SK-N-SH treated with all-trans-retinoic acid at 6 μM for 48 hours (cell line): ENCODE results near the gene HNRNPH2.

Experiments
- ATAC-seq: fragments of 200-7000 bp; cut with Tn5 transposase; 3 replicates; pipeline ENCODE4 v1.9.1; 2020; ENCODE audit warnings: mild to moderate bottlenecking, moderate library complexity
- ARNTL ChIP-seq: fragments of 450-650 bp; formaldehyde crosslinking; IDR thresholded peaks from 2 replicates; pipeline ENCODE4 v1.5.0; 2020; ENCODE audit warnings: low read depth, mild to moderate bottlenecking, moderate library complexity, borderline replicate concordance
- BACH2 ChIP-seq: fragments of 250-450 bp; sonication (Bioruptor Pico); IDR thresholded peaks from 2 replicates; pipeline ENCODE4 v1.9.0; 2021; ENCODE audit warnings: mild to moderate bottlenecking, borderline replicate concordance
- CREB5 ChIP-seq: fragments of 250-450 bp; sonication (Bioruptor Pico); IDR thresholded peaks from 2 replicates; pipeline ENCODE4 v1.5.1; 2020; ENCODE audit warnings: low read depth, mild to moderate bottlenecking, moderate library complexity
- CSDC2 ChIP-seq: fragments of 250-450 bp; sonication (Bioruptor Pico); IDR thresholded peaks from 2 replicates; pipeline ENCODE4 v1.5.0; 2020; ENCODE audit warnings: mild to moderate bottlenecking, moderate library complexity
- CSRNP3 ChIP-seq: fragments of 250-450 bp; sonication (Bioruptor Pico); IDR thresholded peaks from 2 replicates; pipeline ENCODE4 v1.5.1; 2021; ENCODE audit warnings: mild to moderate bottlenecking, moderate library complexity
- ESRRG ChIP-seq: fragments of 250-450 bp; sonication (Bioruptor Pico); IDR thresholded peaks from 2 replicates; pipeline ENCODE4 v1.6.1; 2021; ENCODE audit warnings: mild to moderate bottlenecking
- GLIS3 ChIP-seq: fragments of 250-450 bp; sonication (Bioruptor Pico); IDR thresholded peaks from 2 replicates; pipeline ENCODE4 v1.5.0; 2020; ENCODE audit warnings: mild to moderate bottlenecking, moderate library complexity
- ISL1 ChIP-seq: fragments of 250-450 bp; sonication (Bioruptor Pico); IDR thresholded peaks from 2 replicates; pipeline ENCODE4 v2.1.2; 2022; ENCODE audit warnings: mild to moderate bottlenecking, moderate library complexity
- OSR1 ChIP-seq: fragments of 250-450 bp; sonication (Bioruptor Pico); IDR thresholded peaks from 2 replicates; pipeline ENCODE4 v1.8.0; 2022; ENCODE audit warnings: moderate library complexity, mild to moderate bottlenecking, inconsistent platforms
- PATZ1 ChIP-seq: fragments of 250-450 bp; sonication (Bioruptor Pico); IDR thresholded peaks from 2 replicates; pipeline ENCODE4 v1.8.0; 2020; ENCODE audit warnings: mild to moderate bottlenecking, moderate library complexity, borderline replicate concordance
- POU6F1 ChIP-seq: fragments of 250-450 bp; sonication (Bioruptor Pico); IDR thresholded peaks from 2 replicates; pipeline ENCODE4 v1.8.0; 2021; ENCODE audit warnings: low read depth, mild to moderate bottlenecking, moderate library complexity, borderline replicate concordance
- PPARA ChIP-seq: fragments of 250-450 bp; sonication (Bioruptor Pico); IDR thresholded peaks from 2 replicates; pipeline ENCODE4 v1.5.0; 2020; ENCODE audit warnings: mild to moderate bottlenecking, borderline replicate concordance
- RARB ChIP-seq: fragments of 250-450 bp; sonication (Bioruptor Pico); IDR thresholded peaks from 2 replicates; pipeline ENCODE4 v1.8.0; 2021; ENCODE audit warnings: mild to moderate bottlenecking, moderate library complexity
- SNAI2 ChIP-seq: fragments of 250-450 bp; sonication (Bioruptor Pico); IDR thresholded peaks from 2 replicates; pipeline ENCODE4 v1.5.0; 2020; ENCODE audit warnings: mild to moderate bottlenecking, moderate library complexity
- TCF4 ChIP-seq: fragments of 250-450 bp; sonication (Bioruptor Pico); IDR thresholded peaks from 2 replicates; pipeline ENCODE4 v1.8.0; 2021; ENCODE audit warnings: mild to moderate bottlenecking, moderate library complexity, borderline replicate concordance
- TOX ChIP-seq: fragments of 250-450 bp; sonication (Bioruptor Pico); IDR thresholded peaks from 2 replicates; pipeline ENCODE4 v1.8.0; 2021; ENCODE audit warnings: mild to moderate bottlenecking, moderate library complexity, borderline replicate concordance
- TSHZ2 ChIP-seq: fragments of 250-450 bp; sonication (Bioruptor Pico); IDR thresholded peaks from 2 replicates; pipeline ENCODE4 v1.5.0; 2020; ENCODE audit warnings: mild to moderate bottlenecking, moderate library complexity
- ZC3H10 ChIP-seq: fragments of 250-450 bp; sonication (Bioruptor Pico); IDR thresholded peaks from 2 replicates; pipeline ENCODE4 v1.5.1; 2021; ENCODE audit warnings: mild to moderate bottlenecking, moderate library complexity
- ZFP3 ChIP-seq: fragments of 250-450 bp; sonication (Bioruptor Pico); IDR thresholded peaks from 2 replicates; pipeline ENCODE4 v1.5.0; 2020; ENCODE audit warnings: mild to moderate bottlenecking, moderate library complexity
- ZFP30 ChIP-seq: fragments of 450-650 bp; formaldehyde crosslinking; IDR thresholded peaks from 2 replicates; pipeline ENCODE4 v1.5.0; 2022; ENCODE audit warnings: mild to moderate bottlenecking, moderate library complexity
- ZNF565 ChIP-seq: fragments of 450-650 bp; formaldehyde crosslinking; conservative IDR thresholded peaks from 2 replicates; pipeline ENCODE4 v1.5.0; 2020; ENCODE audit warnings: low read depth, mild to moderate bottlenecking, moderate library complexity
- ZNF70 ChIP-seq: fragments of 450-650 bp; formaldehyde crosslinking; IDR thresholded peaks from 2 replicates; pipeline ENCODE4 v1.5.0; 2020; ENCODE audit warnings: mild to moderate bottlenecking, moderate library complexity
- ZNF8 ChIP-seq: fragments of 450-650 bp; formaldehyde crosslinking; IDR thresholded peaks from 2 replicates; pipeline ENCODE4 v1.5.0; 2020; ENCODE audit warnings: mild to moderate bottlenecking, moderate library complexity

The HNRNPH2 gene

GRCh38 chrX:101368800-101369199, 39.2 kb upstream of the HNRNPH2 start:
- TF ChIP-seq ZNF8 (CRISPR knock-in tag) = no peak
- TF ChIP-seq ZNF70 (CRISPR knock-in tag) = no peak
- TF ChIP-seq CSDC2 (CRISPR knock-in tag) = no peak
- TF ChIP-seq CSRNP3 = no peak
- no peak for TF ChIP-seq SNAI2 (CRISPR knock-in tag)
- no peak for TF ChIP-seq PPARA (CRISPR knock-in tag)
- TF ChIP-seq OSR1 (CRISPR knock-in tag) = no peak
- no peak for TF ChIP-seq ZC3H10 (CRISPR knock-in tag)
- no peak for TF ChIP-seq ZFP30
- TF ChIP-seq PATZ1 (CRISPR knock-in tag) = no peak
- no peak for TF ChIP-seq TOX (CRISPR knock-in tag)
- TF ChIP-seq POU6F1 (CRISPR knock-in tag) = no peak
- TF ChIP-seq ARNTL (CRISPR knock-in tag) = no peak
- no peak for TF ChIP-seq TCF4 (CRISPR knock-in tag)
- TF ChIP-seq ZNF565 (CRISPR knock-in tag) = no peak
- no peak for TF ChIP-seq GLIS3 (CRISPR knock-in tag)
- no peak for TF ChIP-seq ZFP3
- no peak for ATAC-seq

GRCh38 chrX:101369687-101370086, 38.3 kb upstream of the HNRNPH2 start:
- TF ChIP-seq PPARA (CRISPR knock-in tag) (no peak), OSR1 (CRISPR knock-in tag) (no peak), BACH2 (CRISPR knock-in tag) (no peak), POU6F1 (CRISPR knock-in tag) (no peak), TCF4 (CRISPR knock-in tag) (no peak), SNAI2 (CRISPR knock-in tag) (no peak), ZFP3 (no peak), CREB5 (no peak), ZNF70 (CRISPR knock-in tag) (no peak), ZC3H10 (CRISPR knock-in tag) (no peak), ARNTL (CRISPR knock-in tag) (no peak), TSHZ2 (CRISPR knock-in tag) (no peak), ZNF8 (CRISPR knock-in tag) (no peak), CSRNP3 (no peak), ESRRG (CRISPR knock-in tag) (no peak), RARB (CRISPR knock-in tag) (no peak), ISL1 (no peak), PATZ1 (CRISPR knock-in tag) (no peak)
- ATAC-seq = no peak
